Stimulated activated CD4-positive, alpha-beta T cell treated with anti-CD3 and anti-CD28 coated beads, Interleukin-15, amount 100 ng/mL, for 1 hour (primary cell): ENCODE measurements around the gene UST.
"Not testable (repeated sequence)": the region's sequence is repeated elsewhere in the genome, so short reads cannot be mapped to it uniquely, and the experiment has no call there.

Experiments
- DNase-seq, 2 donors: peaks; one replicate each; pipeline ENCODE4 v3.0.0-alpha.2; 2020; ENCODE audit warnings: low read depth in 1 of 2, low spot score in 1 of 2

The UST gene

DNA sequence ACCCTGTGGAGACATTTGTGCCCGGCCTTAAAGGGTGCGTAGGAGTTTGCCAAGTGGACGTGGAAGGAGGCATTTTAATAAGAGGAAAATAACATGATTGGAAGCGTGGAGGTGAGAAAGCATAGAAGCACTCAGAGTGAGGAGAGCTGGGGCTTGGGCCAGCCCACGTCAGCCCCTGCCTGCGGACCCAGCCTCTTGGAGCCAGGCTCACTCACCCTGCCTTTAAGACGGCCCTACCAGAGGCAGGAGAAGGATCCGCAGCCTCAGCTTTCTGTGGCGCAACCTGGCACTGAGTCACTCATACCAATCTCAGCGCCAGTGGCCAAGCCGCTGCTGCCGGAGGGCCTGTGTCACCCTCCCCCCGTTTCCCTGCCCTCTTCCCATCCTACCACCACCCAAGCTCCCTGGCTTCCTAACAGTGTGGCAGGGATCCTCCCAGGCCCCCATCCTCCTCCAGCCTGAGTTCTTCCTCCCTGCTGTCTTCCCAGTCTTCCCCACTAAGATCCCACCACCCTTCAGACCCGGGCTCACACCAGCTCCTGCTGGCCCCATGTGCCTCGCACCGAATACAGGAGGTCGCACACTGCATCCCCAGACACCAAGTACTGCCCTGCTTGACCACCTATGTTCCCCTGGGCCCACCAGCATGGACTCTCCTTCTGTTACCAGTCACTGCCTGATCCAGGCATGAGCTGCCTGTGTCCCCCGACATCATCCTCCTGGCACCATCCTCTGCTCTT is 285.2 kb downstream of the UST start:
- no peak for DNase-seq

DNA sequence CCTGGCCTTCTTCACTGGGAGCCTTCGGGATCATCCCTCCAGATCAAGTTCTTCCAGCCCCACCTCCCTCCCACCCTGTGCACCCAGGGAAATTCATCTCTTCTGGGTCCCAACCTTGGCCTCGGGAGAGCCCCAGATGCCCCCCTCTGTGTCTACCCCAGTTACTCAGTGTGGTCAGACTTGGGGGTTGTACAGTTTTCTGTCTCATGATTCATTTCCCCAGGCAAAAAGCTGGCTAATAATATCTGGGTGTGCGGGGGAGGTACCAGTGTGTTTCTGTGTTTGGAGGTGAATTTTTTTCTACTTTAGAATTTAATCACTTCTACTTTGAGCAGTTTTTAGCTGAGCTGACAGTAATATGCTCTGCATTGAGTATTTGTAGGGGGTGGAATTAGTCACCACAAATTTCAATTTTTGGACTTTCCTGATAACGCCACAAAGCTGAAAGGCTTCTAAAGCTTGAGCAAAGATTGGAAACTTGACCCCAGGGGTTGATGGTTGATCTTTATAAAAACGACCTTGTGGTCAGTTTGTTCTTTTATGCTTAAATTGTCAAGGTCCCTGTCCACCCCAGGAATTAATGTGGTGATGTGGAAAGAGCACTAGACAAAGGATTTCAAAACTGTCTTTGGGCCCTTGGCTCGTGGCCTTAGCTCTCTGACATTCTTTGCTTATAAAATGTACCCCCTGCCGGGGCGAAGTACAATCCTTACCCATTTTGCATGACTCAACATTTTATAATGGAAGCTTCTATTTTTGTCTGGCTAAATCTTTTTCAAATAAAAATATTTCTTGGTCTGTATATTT is 286.0 kb downstream of the UST start:
- peak in 1 of 2 donors; percentile 28 for DNase-seq

DNA sequence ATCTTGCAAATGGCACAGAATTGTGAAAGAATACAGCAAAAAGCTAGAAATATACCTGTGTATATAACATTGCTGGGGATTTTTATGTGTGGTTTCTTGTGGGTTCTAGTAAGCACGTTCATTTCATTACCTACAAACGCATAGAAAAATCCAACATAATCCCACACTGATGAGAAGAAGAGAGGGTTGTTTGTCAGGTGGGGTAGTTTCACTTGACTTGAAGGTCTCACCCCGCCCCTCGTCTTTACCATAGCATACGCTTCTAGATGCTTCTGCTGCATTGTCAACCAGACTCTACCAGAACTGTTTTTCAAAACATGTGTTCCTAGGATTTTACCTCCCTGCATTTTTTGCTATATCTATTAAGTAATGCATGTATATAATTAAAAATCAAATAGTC is 286.6 kb downstream of the UST start:
- no peak for DNase-seq

GRCh38 chr6:149035766-149036165 is 288.9 kb downstream of the UST start:
- DNase-seq: no peak

DNA sequence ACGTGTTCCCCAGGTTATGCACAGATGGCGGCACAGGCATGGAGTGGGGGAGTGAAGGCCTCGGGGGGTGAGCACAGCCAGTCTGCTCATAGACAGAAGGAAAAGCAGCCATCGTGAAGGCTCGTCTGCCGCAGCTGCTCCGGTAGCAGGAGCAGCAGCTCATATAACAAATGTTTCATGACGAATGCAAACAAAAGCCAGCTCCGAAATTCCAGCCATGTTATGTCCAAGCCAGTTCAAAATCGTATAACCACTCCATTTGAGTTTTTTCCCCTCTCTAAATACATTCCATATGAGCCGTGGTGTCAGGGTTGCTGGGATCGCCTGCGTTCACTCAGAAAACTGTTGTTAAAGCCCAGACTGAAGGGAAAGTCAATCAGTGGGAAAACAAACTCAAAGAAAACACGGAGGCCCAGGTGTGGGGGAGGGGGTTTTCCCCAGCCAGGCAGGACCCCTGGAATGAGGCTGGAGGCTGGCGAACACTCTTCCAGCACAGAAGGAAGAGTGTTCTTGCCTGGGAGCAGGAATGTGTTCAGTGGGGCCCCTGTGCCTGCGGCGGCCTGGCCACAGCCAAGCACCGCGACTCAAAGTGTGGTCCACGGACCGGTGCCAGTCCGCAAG is 290.3 kb downstream of the UST start:
- DNase-seq: no peak

GRCh38 chr6:149039025-149039424 is 292.2 kb downstream of the UST start:
- not testable (repeated sequence) for DNase-seq

DNA sequence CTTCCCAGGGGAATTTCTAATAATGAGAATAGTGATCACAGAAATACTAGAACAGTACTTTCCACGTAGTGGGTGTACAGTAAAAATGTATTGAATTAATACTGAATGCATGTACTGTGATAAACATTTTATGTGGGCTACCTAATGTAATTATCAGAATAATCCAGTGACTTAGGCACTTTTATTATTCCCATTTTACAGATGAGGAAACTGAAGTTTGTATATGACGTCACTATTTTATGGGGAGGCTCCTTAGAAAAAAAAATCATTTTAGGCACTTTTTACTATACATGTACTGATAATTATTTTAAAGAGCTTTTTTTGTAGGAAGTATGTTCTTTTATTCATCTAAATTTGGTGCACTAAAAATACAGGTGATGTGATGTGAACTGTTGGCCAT is 295.1 kb downstream of the UST start:
- no peak for DNase-seq

GRCh38 chr6:149043476-149044130 is 296.8 kb downstream of the UST start:
- DNase-seq: no peak

DNA sequence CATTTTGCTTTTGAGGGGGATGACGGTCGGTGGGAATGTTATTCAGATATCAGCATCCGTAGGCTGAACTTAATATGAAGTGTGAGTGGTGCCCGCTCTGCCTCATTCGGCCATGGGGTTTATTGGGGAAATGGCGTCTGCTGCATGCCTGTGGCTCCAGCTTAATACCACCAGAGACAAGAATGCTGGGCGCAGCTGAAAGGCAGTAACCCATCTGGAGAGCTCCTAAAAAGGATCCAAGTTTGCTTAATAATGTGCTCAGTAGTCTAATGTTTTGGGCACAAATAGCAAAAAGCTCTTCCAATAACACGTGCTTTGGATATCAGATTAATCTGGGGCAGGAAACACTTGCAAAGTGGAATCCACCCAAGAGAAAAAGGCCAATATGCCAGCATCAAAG is 297.7 kb downstream of the UST start:
- no peak for DNase-seq

GRCh38 chr6:149045404-149045803 is 298.6 kb downstream of the UST start:
- no peak for DNase-seq

DNA sequence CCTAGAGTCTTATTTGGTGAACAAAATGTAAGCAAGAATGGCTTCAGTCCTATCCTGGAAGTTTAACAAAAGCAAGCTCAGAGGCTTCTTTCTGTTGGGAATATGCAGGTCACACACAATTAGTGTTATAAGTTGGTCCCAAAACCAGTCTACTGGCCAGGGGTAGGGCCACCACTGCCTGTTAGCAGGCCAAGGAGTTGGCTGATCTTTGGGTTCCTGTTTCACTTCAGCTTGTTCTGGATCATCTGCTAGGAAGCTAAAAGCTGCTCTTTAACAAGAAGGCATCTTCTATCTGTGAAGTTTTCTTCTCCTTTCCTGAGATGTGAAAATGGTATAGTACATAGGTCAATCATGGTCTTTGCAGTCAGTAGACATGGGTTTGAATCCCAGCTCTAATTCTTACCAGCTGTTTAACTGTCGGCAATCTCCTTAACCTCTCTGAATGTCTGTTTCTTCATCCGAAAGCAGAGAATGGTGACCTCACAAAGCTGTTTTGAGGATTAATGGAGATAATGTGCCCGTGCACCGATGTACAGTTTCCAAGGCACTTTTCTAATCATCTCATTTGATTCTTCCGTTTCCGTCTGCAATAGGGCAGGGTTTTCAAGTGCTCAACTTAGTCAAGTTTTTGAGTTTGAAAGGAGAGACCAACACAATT is 299.5 kb downstream of the UST start:
- no peak for DNase-seq

DNA sequence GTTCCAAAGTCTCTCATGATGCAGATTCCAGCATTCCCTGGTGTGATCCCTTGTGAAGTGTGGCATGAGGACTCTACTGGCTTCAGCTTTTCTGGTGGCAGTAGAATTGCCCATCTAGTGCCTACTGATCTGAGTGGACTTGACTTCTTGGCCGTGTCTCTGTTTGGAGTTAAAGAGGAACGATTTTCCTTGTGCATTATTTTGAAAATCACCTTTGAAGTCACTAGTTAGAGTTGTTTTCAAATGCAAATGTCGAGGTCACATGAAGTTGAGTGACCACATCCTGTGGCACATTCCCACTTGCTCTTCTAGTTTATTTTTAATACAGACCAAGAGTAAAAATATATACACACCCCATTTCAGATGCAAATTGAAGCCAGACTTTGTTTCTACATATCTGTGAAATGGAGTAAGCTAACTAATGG is 300.0 kb downstream of the UST start:
- no peak for DNase-seq

GRCh38 chr6:149049230-149049629 is 302.4 kb downstream of the UST start:
- no peak for DNase-seq

- no peak for DNase-seq
Measured at GRCh38 chr6:149050160-149050559, 303.3 kb downstream of the UST start.

DNA sequence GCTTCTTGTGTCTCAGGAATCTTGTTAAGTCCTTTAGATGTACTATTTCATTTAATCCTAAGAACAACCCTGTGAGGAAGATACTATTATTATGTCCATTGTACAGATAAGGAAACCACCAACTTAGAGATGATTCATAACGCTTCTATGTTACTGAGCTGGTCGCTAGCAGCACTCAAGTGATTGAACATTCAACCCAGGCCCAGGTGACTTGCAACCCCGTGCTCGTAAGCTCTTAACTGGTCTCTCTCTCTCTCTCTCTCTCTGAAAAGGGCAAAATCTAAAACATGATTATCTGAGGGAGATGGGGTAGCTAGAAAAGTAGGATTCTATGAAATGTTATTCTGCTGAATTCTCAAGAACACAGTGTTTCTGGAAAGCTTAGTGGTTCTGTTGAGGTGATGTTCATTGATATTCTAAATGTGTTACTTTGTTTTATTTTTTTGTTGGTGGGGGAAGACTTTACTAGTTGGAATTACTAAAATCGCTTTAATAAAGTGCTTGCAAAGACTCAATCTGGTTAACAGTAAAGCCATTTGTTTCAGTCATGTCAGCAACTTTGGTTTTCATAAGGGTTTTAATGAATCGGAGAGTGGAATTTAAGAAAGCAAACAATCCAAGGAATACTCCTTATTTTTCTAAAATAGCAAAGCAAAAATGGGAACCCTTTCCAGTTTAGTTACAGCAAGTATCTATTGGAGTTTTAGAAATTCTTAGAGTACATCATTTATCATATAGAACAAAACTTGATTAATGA is 305.7 kb downstream of the UST start:
- DNase-seq: no peak

DNA sequence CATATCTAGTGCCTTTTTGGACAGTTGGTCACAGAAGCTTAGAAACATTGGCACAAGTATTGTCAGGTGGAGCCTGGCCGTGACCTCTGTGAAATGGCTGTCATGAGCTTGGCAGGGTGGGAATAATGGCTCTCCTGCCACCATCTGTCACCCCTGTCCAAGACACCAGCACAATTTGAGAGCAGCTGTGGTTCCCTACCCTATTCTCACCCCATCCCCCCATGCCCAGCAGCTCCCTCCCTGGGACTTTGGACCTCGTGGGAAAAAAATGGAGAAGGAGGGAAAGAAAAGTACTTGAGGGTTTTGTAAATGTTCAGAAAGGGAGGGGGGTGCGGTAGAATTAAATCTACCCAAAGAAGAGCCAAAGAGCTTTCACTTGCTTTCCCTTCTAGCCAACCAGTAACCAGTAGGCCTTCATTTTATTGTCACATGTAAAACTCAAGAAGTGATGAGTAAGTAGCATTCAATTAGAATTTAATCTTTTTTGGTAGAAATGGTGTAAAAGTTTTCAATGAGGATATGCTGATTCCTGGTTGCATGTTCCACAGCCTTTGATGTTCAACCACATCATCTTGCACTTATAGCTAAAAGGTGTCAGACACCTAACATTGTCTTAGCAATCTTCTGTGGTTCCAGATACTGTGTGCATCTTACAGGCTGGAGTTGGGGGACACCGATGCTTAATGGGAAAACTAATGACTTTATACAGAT is 307.2 kb downstream of the UST start:
- DNase-seq: no peak

- no peak for DNase-seq
Measured at GRCh38 chr6:149054559-149055194, 307.8 kb downstream of the UST start.

GRCh38 chr6:149055195-149055899 is 308.5 kb downstream of the UST start:
- DNase-seq: no peak
